ENCODE results near the gene PLEKHA6.

Gene PLEKHA6

DNA sequence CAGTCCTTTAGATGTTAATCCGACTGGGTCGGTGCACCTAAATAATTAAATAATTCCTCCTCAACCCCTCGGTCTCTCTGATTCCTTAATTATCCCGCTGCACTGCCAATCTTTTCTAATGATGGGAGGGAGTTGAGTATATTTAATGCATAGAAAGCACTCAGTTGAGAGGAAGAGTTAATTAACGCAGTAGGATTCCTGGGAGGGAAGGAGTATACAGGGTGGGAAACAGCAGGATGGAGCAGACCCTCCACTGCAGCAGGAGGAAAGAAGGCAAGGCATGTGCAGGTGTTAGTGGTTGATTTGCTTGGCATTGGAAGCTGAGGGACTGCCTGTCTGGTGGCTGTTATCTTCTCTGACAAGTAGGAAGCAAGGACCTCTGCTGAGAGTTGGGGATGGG, 183.7 kb downstream of the PLEKHA6 start:
- no peak for FAIRE-seq

DNA sequence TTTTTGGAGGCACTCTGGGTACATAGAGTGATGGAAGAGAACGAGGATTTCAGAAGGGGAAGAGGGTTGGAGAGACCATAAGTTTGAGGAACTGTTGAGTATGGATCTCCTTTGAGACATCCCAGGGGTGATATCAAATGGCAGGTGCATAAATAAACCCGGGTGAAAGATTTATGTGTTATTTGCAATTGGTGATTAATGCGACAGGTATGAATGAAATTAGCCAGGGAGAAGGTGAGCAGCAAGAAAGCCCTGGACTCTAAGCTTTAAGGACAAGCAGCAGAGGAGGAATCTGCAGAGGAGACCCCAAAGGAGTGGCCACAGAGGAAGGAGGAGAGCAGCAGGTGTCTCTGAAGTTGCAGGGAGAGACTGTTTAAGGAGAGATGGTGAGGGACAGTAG, 184.8 kb downstream of the PLEKHA6 start:
- FAIRE-seq: no peak

DNA sequence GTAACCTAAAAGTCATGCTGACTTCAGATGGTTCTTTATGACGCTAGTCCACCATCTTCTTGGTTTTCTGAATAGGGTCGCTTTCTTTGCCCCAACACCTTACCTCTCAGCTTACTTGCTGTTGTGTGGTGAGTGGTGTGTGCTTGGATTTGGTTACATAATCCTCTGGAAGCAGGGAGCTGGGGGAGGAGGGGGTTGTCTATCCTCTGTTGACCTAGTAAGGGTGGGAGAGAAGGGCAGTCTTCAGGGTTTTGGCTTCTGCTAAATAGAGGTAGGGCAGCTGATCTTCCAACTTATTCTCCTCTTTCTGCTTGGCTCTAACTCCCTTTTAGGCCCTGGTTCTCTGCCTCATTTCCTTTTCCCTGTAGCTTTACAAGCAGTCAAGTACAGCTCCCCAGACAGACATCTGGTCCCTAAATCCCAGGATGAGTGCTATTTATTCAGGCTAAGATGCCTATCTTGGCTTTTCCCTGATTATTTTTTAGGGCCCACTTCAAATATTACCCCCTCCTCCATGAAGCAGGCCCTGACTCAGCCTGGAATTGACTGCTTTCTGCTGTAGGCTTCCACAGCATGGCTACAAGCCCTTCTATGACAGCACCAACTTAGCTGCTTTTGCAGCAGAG, 187.2 kb downstream of the PLEKHA6 start:
- no peak for FAIRE-seq

DNA sequence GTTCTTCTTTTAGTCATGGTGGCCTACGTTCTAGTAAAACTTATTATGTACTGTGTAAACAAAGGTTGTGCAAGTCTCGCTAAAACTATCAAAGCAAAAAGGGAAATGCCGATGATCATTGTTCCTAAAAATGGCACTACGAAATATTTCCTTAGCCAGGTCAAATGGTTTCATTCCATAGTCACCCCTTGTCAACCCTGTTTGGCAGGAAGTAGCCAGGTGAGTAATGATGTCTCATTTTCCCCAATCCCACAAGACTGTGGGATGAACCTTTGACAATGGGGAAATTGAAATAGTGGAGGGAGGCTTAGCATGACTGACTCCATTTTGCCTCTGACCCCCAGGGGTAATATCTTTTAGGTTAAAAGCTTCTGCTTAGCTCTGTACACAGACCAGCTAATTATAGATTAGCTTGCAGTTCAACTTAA, 188.0 kb downstream of the PLEKHA6 start:
- no peak for FAIRE-seq

DNA sequence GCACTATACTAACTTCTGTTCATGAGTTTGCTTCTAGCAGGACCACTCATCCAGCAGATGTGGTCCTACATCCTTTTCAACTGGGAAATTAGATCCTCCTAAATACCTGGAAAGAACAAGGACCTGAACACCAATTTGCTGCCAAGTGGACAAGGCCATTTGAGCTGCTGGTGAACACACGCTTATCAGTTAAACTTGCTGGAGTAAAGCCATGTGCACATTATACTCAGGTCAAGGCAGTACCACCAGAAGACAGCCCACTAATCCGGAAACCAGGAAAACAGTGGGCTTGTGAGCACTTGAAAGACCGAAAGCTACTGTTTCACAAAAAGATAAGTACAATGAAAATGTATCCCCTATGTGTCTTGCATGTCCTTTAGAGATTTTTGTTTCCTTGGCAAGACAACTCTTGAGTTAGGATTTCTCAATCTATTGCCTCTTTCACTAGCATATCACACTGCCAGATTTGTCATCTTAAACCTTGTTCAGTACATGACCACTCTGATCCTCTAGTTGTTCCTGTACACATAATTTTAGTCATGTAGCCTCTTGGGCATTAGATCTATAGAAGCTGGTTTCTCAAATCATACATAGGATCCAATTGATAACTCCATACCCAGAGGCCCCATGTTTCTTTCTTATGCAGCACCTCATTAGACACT, 189.1 kb downstream of the PLEKHA6 start:
- no peak for FAIRE-seq

DNA sequence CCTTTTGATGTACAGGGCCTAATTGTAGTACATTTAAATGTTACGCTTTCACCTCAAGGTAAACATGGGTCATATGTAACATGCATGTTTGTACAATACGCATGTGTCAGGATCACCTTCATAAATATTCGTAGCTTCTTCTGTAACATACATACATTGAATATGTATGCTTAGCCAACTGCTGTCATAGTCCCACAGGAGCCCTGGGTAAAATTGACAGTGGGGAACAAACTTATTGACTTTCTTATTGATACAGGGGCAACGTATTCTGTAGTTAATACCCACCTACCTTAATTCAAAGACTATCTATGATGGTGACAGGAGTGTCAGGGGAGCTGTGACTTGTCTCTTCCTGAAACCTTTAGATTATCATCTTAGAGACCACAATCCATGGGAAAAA, 189.9 kb downstream of the PLEKHA6 start:
- FAIRE-seq: no peak
